ENCODE data around the gene BAIAP2. TPM values are rescaled to one million over a fixed set of nuclear protein-coding genes. Genes with fewer than 3 reads are reported as not detected.

Gene BAIAP2
- total RNA-seq, 1 donor from 2014 or later, result 51.4 TPM

DNA sequence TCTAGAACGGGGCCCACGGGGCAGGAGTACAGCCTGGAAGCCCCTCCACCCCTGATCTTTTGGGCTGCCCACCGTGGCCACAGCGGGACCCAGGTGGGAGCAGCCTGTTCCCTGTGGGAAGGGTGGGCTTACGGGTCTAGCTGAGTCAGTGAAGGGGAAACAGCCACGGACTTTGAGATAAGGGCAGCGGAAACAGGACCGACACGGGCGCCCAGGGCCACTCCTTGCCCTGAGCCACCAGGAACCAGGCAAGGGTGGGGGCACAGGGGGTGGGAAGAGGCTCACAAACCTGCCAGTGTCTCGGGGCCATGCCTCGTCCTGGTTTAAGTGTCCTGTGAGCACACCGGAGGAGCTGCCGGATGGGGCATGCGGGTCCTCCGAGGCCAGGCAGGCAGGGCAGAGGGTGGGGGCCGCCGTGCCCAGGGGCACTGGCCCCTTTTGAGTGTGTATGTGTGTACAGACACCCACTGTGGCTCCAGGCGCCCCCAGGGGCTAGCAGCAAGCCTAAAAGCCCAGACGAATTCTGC is 82.8 kb downstream of the BAIAP2 start:
- no peaks in the 10 kb centered on the region for H3K9me3 Mint-ChIP-seq (ENCODE audit: unreplicated experiment)
- TF ChIP-seq EZH2 (IDR thresholded peaks at IDR 0.05; ENCODE audit: insufficient read depth, low read length), result no peak
- TF ChIP-seq, protein P1, sequence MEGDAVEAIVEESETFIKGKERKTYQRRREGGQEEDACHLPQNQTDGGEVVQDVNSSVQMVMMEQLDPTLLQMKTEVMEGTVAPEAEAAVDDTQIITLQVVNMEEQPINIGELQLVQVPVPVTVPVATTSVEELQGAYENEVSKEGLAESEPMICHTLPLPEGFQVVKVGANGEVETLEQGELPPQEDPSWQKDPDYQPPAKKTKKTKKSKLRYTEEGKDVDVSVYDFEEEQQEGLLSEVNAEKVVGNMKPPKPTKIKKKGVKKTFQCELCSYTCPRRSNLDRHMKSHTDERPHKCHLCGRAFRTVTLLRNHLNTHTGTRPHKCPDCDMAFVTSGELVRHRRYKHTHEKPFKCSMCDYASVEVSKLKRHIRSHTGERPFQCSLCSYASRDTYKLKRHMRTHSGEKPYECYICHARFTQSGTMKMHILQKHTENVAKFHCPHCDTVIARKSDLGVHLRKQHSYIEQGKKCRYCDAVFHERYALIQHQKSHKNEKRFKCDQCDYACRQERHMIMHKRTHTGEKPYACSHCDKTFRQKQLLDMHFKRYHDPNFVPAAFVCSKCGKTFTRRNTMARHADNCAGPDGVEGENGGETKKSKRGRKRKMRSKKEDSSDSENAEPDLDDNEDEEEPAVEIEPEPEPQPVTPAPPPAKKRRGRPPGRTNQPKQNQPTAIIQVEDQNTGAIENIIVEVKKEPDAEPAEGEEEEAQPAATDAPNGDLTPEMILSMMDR (IDR thresholded peaks at IDR 0.05; ENCODE audit: insufficient read depth, low read depth, low read length), result no peak
- Histone ChIP-seq H3K27ac (ENCODE audit: low read depth, low read length) (no peak overlapping the region), H3K79me2 (ENCODE audit: insufficient read depth, low read length) (no peaks in the 10 kb centered on the region), H3K9me3 (ENCODE audit: insufficient read depth, low read depth, low read length) (no peaks in the 10 kb centered on the region), H3K4me1 (ENCODE audit: insufficient read depth, low read length) (peaks cover 8% of the 10 kb centered on the region), H3K4me3 (ENCODE audit: insufficient read depth, low read depth, low read length) (no peak overlapping the region), H3K27me3 (ENCODE audit: insufficient read depth, low read length) (peaks cover 1% of the 10 kb centered on the region), H3K4me2 (ENCODE audit: low read length) (no peak overlapping the region), H4K20me1 (ENCODE audit: insufficient read depth, low read length) (no peaks in the 10 kb centered on the region), H3K36me3 (ENCODE audit: insufficient read depth, low read length) (no peaks in the 10 kb centered on the region), H2AFZ (ENCODE audit: low read depth, low read length) (no peak overlapping the region), H3K9ac (ENCODE audit: low read length) (no peak overlapping the region)
- no peak overlapping the region for H3K4me3 Mint-ChIP-seq (ENCODE audit: unreplicated experiment)
- peaks cover 2% of the 10 kb centered on the region for H3K4me1 Mint-ChIP-seq (ENCODE audit: low read depth, unreplicated experiment)
- no peak overlapping the region for H3K27ac Mint-ChIP-seq (ENCODE audit: unreplicated experiment)
- no peak for FAIRE-seq
- DNase-seq (ENCODE audit: low read depth), result no peak
- no peaks in the 10 kb centered on the region for H3K36me3 Mint-ChIP-seq (ENCODE audit: low read depth, unreplicated experiment)
- no peaks in the 10 kb centered on the region for H3K27me3 Mint-ChIP-seq (ENCODE audit: low read depth, unreplicated experiment)

DNA sequence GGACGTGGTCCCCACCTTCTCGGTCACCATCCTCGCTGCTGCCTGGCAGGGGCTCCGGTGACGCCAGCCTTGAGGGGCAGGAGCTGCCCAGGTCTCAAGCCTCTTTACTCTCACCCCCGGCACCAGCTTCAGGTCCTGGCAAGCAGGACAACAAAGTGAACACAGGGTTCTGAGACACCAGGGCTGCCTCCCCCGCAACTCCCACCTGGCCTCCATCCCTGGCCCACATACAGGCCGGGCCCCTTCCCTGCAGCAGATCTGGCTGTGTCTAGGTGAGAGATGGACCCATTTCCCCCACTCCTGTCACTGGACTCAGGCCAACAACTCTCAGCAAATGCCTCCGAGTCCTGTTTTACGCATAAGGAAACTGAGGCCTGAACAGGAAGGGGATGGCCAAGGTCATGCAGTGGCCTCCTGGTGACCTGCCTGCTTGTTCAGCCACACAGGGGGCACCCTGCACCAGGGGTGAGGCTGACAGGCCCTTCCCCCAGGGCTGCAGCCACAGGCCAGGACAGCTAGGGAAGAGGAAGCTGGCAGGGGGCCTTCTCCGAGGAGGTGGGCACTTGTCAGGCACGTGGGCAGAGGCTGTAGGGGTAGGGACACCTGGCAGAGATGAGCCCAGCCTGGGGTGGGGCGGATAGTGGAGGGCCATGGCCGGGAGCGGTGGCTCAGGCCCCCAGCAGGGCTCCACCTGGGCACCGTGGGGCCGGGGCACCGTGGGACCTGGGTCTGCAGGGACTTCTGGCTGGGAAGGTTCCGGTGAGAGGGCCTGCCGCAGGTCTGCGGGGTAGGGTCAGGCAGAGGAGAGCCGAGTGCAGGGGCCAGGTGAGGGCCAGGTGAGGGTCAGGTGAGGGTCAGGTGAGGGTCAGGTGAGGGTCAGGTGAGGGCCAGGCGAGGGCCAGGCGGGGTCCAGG is 83.6 kb downstream of the BAIAP2 start:
- Histone ChIP-seq H3K4me3 (ENCODE audit: insufficient read depth, low read depth, low read length) (peak overlapping the region; percentile 55), H2AFZ (ENCODE audit: low read depth, low read length) (no peak overlapping the region), H3K9me3 (ENCODE audit: insufficient read depth, low read depth, low read length) (no peaks in the 10 kb centered on the region), H3K79me2 (ENCODE audit: insufficient read depth, low read length) (no peaks in the 10 kb centered on the region), H3K36me3 (ENCODE audit: insufficient read depth, low read length) (no peaks in the 10 kb centered on the region), H3K27ac (ENCODE audit: low read depth, low read length) (no peak overlapping the region), H3K9ac (ENCODE audit: low read length) (peak overlapping the region; percentile 60), H4K20me1 (ENCODE audit: insufficient read depth, low read length) (no peaks in the 10 kb centered on the region), H3K4me2 (ENCODE audit: low read length) (peak overlapping the region; percentile 85), H3K27me3 (ENCODE audit: insufficient read depth, low read length) (peaks cover 3% of the 10 kb centered on the region), H3K4me1 (ENCODE audit: insufficient read depth, low read length) (peaks cover 8% of the 10 kb centered on the region)
- H3K36me3 Mint-ChIP-seq (ENCODE audit: low read depth, unreplicated experiment), result no peaks in the 10 kb centered on the region
- no peak for DNase-seq (ENCODE audit: low read depth)
- no peak overlapping the region for H3K4me3 Mint-ChIP-seq (ENCODE audit: unreplicated experiment)
- peak overlapping the region; percentile 66 for H3K27ac Mint-ChIP-seq (ENCODE audit: unreplicated experiment)
- no peak for FAIRE-seq
- TF ChIP-seq, protein P1 (IDR thresholded peaks at IDR 0.05; ENCODE audit: insufficient read depth, low read depth, low read length), result no peak
- TF ChIP-seq EZH2 (IDR thresholded peaks at IDR 0.05; ENCODE audit: insufficient read depth, low read length), result no peak
- H3K4me1 Mint-ChIP-seq (ENCODE audit: low read depth, unreplicated experiment), result peaks cover 2% of the 10 kb centered on the region
- no peaks in the 10 kb centered on the region for H3K27me3 Mint-ChIP-seq (ENCODE audit: low read depth, unreplicated experiment)
- H3K9me3 Mint-ChIP-seq (ENCODE audit: unreplicated experiment), result no peaks in the 10 kb centered on the region
